Measurements from ENCODE around the gene SUSD1.

GRCh38 chr9:112175796-112176315 lies 759 bp upstream of the SUSD1 start:
- TF ChIP-seq CTCF (IDR thresholded peaks at IDR 0.05) (no peak), POLR2AphosphoS5 (IDR thresholded peaks at IDR 0.05) (no peak), POLR2A (IDR thresholded peaks at IDR 0.05; ENCODE audit: low read depth) (no peak), EP300 (IDR thresholded peaks at IDR 0.05) (no peak)
